Cardiac septum (tissue), 1 donor: ENCODE results near the gene CD27. TPM values are rescaled to one million over a fixed set of nuclear protein-coding genes. Genes with fewer than 3 reads are reported as not detected.
"Not testable (repeated sequence)": the region's sequence is repeated elsewhere in the genome, so short reads cannot be mapped to it uniquely, and the experiment has no call there.

Experiments used
- DNase-seq: peaks from one replicate; pipeline ENCODE4 v3.0.0-alpha.2; 2020; ENCODE audit warnings: low spot score
- intact Hi-C: fragments of 100-400 bp; cut with DNase I; formaldehyde crosslinking; loops from one replicate; pipeline ENCODE4 v1.14.0; 2022
- long read RNA-seq: library from polyadenylated mRNA; unstranded; transcript quantifications from one replicate; pipeline ENCODE4 v2.0.0, GENCODE V29; 2021
- total RNA-seq: library from RNA; stranded (reverse); fragmentation: NEBNext Ultra II Directional; extraction: Animal tissue kit (Norgen Biotek cat#: 25700); gene quantifications from one replicate; pipeline ENCODE4 v1.2.1, GENCODE V29; 2021
- donor health status: DM: no; HTN: no; CAD: no.

Gene CD27
- not detected for total RNA-seq
- long read RNA-seq: 0 reads

DNA sequence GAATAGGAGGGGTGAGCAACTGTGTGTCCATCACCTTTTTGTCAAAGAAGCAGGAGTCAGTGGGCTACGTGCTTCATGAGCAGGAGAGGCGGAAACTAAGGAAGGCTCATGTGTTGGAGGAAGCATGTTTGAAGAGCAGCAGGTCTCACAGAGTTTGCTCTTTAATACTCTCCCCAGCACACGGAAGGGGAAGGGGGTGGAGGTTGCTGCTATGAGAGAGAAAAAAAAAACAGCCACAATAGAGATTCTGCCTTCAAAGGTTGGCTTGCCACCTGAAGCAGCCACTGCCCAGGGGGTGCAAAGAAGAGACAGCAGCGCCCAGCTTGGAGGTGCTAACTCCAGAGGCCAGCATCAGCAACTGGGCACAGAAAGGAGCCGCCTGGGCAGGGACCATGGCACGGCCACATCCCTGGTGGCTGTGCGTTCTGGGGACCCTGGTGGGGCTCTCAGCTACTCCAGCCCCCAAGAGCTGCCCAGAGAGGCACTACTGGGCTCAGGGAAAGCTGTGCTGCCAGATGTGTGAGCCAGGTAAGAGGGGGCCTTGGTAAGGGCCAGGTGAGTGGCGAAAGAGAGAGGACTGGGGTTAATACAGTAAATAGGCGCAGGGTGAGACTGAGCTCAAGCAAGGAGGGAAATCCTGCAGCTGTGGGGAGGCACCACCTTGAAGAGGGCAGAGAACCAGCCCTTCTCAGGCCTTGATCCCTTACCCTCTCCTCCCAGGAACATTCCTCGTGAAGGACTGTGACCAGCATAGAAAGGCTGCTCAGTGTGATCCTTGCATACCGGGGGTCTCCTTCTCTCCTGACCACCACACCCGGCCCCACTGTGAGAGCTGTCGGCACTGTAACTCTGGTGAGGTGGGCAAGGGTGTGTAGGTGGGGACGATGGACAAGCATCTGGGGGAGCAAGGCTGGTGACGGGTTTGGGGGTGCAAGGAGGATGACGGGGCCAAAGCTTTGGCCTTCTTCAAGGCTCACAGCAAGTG is at the start of gene CD27:
TSS of gene CD27 (plus strand) at position 252 of the 985 bp plus-strand sequence. CDS start at position 393, 141 bp downstream.
- intact Hi-C loops: no loop called here
- DNase-seq: no peak

DNA sequence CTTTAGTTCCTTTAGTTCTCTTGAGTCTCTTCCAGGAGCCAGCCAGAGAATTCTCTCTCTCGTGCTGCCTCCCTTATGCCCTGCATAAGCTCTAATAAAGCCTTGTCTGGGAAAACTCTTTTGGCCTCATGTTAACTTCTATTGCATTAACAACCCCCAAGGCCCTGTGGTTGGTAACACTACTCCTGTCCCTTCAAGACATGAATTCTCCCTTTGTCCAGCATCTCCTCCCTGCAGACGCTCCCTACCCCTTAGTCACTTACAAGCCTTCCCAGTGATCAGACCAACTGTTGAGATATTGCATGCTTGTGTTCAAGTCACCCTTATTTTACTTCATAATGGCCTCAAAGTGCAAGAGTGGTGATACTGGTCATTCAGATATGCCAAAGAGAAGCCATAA is 48.7 kb upstream of the CD27 start:
- intact Hi-C loops: no loop called here
- DNase-seq: no peak

- intact Hi-C loops: no loop called here
- DNase-seq: no peak
These were observed 44.7 kb upstream of the CD27 start for GRCh38 chr12:6399884-6400644.

DNA sequence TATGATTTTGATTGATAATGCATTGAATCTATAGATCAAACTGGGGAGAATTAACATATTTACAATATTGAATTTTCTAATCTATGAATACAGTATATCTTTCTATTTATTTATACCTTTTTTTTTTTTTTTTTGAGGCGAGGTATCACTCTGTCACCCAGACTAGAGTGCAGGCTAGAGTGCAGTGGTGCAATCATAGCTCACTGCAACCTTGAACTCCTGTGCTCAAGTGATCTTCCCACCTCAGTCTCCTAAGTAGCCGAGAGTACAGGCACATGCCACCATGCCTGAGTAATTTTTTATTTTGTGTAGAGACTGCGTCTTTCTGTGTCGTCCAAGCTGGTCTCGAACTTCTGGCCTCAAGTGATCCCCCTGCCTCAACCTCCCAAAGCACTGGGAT is 40.4 kb upstream of the CD27 start:
- DNase-seq: no peak
- intact Hi-C loops: no loop called here

- no peak for DNase-seq
These were observed 38.8 kb upstream of the CD27 start for GRCh38 chr12:6405963-6406362.

GRCh38 chr12:6407236-6407954 is 37.4 kb upstream of the CD27 start:
- DNase-seq: no peak
- intact Hi-C loops: no loop called here

More at GRCh38 chr12:6405963-6406362, 38.8 kb upstream of the CD27 start:
- intact Hi-C loops: no loop called here

GRCh38 chr12:6416596-6416995 is 28.2 kb upstream of the CD27 start:
- no peak for DNase-seq
- intact Hi-C loops: no loop called here

- intact Hi-C loops: no loop called here
These were observed 26.0 kb upstream of the CD27 start for GRCh38 chr12:6418796-6419195.

DNA sequence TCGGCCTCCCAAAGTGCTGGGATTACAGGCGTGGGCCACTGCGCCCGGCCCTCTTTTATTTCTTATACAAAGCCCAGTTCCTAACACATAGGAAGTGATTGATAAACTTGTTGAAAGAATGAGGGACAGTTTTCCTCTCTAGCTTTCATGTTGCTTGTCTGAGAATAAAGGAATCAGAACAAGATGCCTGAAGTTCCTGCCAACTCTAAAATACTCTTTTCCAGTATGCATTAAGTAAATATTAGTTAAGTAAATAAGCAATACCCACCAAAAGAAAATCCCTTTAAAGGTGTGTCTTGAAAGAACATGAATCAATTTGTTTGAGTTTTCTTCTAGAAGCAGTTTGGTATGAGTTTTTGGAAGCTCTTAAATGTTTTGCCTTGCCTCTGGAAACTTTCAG is 24.4 kb upstream of the CD27 start:
- DNase-seq: no peak
- intact Hi-C loops: loop anchor here (5.0 kb wide), 1 partner anchor 132 kb away; no protein-coding TSS in a partner anchor

More at GRCh38 chr12:6418796-6419195, 26.0 kb upstream of the CD27 start:
- DNase-seq: no peak

- intact Hi-C loops: loop anchor here (1.0 to 5.0 kb wide), 4 partner anchors 41 to 129 kb away; no protein-coding TSS in a partner anchor
- peak; percentile 91 for DNase-seq
These were observed 21.3 kb upstream of the CD27 start for GRCh38 chr12:6423267-6424007.

GRCh38 chr12:6424008-6424347 is 20.8 kb upstream of the CD27 start:
- no peak for DNase-seq
- intact Hi-C loops: loop anchor here (5.0 kb wide), 1 partner anchor 128 kb away; no protein-coding TSS in a partner anchor

- DNase-seq: no peak
- intact Hi-C loops: loop anchor here (5.0 kb wide), 1 partner anchor 127 kb away; no protein-coding TSS in a partner anchor
These were observed 19.9 kb upstream of the CD27 start for GRCh38 chr12:6424866-6425265.

GRCh38 chr12:6425590-6426531 is 18.9 kb upstream of the CD27 start:
- DNase-seq: no peak
- intact Hi-C loops: no loop called here

GRCh38 chr12:6426882-6427671 is 17.7 kb upstream of the CD27 start:
- intact Hi-C loops: no loop called here
- DNase-seq: no peak

DNA sequence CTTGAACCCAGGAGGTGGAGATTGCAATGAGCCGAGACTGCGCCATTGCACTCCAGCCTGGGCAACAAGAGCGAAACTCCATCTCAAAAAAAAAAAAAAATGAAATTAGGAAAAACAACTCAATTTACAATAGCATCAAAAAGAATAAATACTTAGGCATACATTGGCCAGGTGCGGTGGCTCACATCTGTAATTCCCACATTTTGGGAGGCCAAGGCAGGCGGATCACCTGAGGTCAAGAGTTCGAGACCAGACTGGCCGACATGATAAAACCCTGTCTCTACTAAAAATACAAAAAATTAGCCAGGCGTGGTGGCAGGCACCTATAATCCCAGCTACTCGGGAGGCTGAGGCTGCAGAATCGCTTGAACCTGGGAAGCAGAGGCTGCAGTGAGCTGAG is 17.0 kb upstream of the CD27 start:
- DNase-seq, intact Hi-C loops: not testable (repeated sequence)

GRCh38 chr12:6428326-6428725 is 16.4 kb upstream of the CD27 start:
- intact Hi-C loops: no loop called here
- DNase-seq: no peak
